ENCODE measurements around the gene INSM1.

DNA sequence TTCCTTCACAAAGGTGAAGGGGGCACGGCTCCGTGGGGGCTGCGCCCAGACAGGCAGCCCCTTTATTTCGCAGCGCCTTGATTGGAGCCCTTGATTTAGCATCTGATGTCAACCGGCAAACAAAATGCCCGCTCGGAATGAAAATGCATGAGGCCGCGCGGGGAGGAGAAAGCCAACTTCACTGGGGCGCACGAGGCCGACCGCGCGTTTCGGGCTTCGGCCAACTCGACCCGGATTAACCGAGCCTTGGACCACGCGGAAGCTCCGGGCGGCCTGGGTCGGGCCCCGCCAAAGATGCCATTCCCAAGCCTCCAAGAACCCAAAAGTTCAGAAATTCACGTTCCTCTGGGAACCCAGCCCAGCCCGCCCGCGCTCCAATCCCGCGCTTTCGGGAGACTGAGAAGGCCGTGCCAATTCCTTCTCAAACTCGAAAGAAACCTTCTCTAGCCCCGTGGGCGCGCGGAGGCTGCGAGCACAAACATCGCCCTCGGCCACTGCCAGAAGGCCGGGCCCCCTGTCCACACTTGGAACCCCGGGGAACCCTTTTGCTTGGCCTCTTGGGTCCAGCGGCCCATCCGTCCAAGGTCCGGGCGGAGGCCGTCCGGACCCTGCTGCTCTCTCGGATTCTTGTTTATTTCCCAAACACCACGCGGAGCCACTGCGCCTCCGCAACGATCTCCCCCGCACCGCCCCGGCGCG lies 879 bp upstream of the INSM1 start:
- no peak for TF ChIP-seq EP300 (IDR thresholded peaks at IDR 0.05; ENCODE audit: borderline replicate concordance in 1 of 2, low read depth in 1 of 2, low read length in 1 of 2)
- no peak for TF ChIP-seq TAF1 (IDR thresholded peaks at IDR 0.05; ENCODE audit: borderline replicate concordance, low read depth, low read length)
- TF ChIP-seq, protein P1, sequence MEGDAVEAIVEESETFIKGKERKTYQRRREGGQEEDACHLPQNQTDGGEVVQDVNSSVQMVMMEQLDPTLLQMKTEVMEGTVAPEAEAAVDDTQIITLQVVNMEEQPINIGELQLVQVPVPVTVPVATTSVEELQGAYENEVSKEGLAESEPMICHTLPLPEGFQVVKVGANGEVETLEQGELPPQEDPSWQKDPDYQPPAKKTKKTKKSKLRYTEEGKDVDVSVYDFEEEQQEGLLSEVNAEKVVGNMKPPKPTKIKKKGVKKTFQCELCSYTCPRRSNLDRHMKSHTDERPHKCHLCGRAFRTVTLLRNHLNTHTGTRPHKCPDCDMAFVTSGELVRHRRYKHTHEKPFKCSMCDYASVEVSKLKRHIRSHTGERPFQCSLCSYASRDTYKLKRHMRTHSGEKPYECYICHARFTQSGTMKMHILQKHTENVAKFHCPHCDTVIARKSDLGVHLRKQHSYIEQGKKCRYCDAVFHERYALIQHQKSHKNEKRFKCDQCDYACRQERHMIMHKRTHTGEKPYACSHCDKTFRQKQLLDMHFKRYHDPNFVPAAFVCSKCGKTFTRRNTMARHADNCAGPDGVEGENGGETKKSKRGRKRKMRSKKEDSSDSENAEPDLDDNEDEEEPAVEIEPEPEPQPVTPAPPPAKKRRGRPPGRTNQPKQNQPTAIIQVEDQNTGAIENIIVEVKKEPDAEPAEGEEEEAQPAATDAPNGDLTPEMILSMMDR (IDR thresholded peaks at IDR 0.05): no peak
- TF ChIP-seq, protein P2, sequence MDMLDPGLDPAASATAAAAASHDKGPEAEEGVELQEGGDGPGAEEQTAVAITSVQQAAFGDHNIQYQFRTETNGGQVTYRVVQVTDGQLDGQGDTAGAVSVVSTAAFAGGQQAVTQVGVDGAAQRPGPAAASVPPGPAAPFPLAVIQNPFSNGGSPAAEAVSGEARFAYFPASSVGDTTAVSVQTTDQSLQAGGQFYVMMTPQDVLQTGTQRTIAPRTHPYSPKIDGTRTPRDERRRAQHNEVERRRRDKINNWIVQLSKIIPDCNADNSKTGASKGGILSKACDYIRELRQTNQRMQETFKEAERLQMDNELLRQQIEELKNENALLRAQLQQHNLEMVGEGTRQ (IDR thresholded peaks at IDR 0.05; ENCODE audit: borderline replicate concordance, low read depth, low read length): no peak
- no peak for TF ChIP-seq RFX5 (IDR thresholded peaks at IDR 0.05; ENCODE audit: low read length)
- TF ChIP-seq JUND (IDR thresholded peaks at IDR 0.05): no peak

Measured in SK-N-SH (cell line).